Coronary artery (tissue), 2 donors: Measurements from ENCODE around the gene GALNT17.

Experiments used
- DNase-seq: peaks from one replicate; pipeline ENCODE4 v3.0.0-alpha.2; 2017; ENCODE audit warnings: low spot score
- H3K27ac ChIP-seq, 2 donors: fragments of 200-600 bp; sonication (generic); one replicate each; pipeline ENCODE4 v1.5.1; 2016 to 2019
- H3K4me3 ChIP-seq: fragments of 200-600 bp; sonication (generic); 2 replicates; pipeline ENCODE4 v1.5.1; 2016; ENCODE audit warnings: mild to moderate bottlenecking, moderate library complexity
- CTCF ChIP-seq: fragments of 200-600 bp; sonication (generic); IDR thresholded peaks from one replicate; pipeline ENCODE4 v1.5.1; 2019; ENCODE audit warnings: antibody characterized with exemption

The GALNT17 gene

DNA sequence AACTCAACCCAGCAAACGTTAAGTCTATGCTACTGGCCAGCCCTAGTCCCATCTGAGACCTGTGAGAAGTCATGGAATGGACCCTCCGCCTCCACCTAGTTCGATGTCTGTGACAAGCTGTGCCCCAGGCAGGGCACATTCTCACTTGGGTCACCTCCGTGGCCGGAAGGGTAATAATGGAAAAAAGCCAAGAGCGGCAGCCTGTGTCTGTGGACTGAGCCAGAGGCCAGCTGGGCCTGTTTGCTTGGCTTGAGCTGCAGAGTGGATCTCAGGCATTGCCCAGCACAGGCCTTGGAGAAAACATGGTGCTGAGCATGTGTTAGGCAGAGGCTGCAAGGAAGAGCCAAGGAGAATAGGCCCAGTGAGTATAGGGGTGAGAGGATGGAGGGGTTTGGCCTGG lies 97.8 kb downstream of the GALNT17 start:
- no peak overlapping the region for H3K4me3 ChIP-seq
- no peak for TF ChIP-seq CTCF
- no peak overlapping the region for H3K27ac ChIP-seq
- DNase-seq, result no peak

GRCh38 chr7:71235253-71235652 lies 103.3 kb downstream of the GALNT17 start:
- Histone ChIP-seq H3K4me3 (no peak overlapping the region), H3K27ac (no peak overlapping the region)
- TF ChIP-seq CTCF, result no peak
- DNase-seq, result no peak

- no peak for TF ChIP-seq CTCF
- H3K27ac ChIP-seq, result peak overlapping the region; percentile 0 to 25
- DNase-seq, result no peak
- no peak overlapping the region for H3K4me3 ChIP-seq
Measured at GRCh38 chr7:71236230-71237105, 104.5 kb downstream of the GALNT17 start.

DNA sequence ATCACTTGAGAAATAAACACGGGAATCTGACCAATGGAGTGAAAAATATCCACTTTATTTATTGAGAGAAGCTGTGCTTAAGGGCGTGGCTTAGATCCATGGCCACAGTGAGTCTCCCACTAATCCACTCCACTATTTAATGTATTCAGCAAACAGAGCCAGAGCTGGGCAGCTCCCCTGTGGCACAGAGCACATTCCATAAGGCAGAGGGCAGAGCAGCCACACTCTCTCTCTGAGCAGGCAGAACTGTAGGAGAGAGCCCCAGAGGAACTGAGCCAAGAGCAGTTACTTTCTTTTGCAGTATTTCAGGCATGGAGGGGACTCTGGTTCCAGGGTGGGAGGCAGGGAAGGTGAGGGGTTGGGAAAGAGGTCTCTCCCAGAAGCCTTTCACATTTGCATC lies 106.0 kb downstream of the GALNT17 start:
- Histone ChIP-seq H3K4me3 (no peak overlapping the region), H3K27ac (peak overlapping the region; percentile 82 to 86)
- DNase-seq, result no peak
- TF ChIP-seq CTCF, result peak; percentile 23

GRCh38 chr7:71238581-71239295 lies 106.8 kb downstream of the GALNT17 start:
- Histone ChIP-seq H3K27ac (peak overlapping the region; percentile 82 to 86), H3K4me3 (no peak overlapping the region)

GRCh38 chr7:71239586-71240268 lies 107.8 kb downstream of the GALNT17 start:
- no peak for TF ChIP-seq CTCF
- H3K27ac ChIP-seq, result peak overlapping the region; percentile 82 to 86
- H3K4me3 ChIP-seq, result peak overlapping the region; percentile 28
- DNase-seq, result no peak

More at GRCh38 chr7:71238581-71239295, 106.8 kb downstream of the GALNT17 start:
- no peak for DNase-seq
- TF ChIP-seq CTCF, result no peak
